Measurements from ENCODE around the gene HHATL.

GRCh38 chr3:42714171-42714852, 11.7 kb upstream of the HHATL start:
- TF ChIP-seq PATZ1 (tag by site-specific recombination; IDR thresholded peaks at IDR 0.05), result no peak
- TF ChIP-seq, protein P1, sequence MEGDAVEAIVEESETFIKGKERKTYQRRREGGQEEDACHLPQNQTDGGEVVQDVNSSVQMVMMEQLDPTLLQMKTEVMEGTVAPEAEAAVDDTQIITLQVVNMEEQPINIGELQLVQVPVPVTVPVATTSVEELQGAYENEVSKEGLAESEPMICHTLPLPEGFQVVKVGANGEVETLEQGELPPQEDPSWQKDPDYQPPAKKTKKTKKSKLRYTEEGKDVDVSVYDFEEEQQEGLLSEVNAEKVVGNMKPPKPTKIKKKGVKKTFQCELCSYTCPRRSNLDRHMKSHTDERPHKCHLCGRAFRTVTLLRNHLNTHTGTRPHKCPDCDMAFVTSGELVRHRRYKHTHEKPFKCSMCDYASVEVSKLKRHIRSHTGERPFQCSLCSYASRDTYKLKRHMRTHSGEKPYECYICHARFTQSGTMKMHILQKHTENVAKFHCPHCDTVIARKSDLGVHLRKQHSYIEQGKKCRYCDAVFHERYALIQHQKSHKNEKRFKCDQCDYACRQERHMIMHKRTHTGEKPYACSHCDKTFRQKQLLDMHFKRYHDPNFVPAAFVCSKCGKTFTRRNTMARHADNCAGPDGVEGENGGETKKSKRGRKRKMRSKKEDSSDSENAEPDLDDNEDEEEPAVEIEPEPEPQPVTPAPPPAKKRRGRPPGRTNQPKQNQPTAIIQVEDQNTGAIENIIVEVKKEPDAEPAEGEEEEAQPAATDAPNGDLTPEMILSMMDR (tag by site-specific recombination; IDR thresholded peaks at IDR 0.05), result no peak
- no peak for TF ChIP-seq ZNF792 (tag by site-specific recombination; IDR thresholded peaks at IDR 0.05)
- TF ChIP-seq ZNF626 (tag by site-specific recombination; IDR thresholded peaks at IDR 0.05), result no peak
